Embryonic facial prominence (tissue), 1 donor: Measurements from ENCODE around the gene ASXL2.

Experiments used
- DNase-seq: peaks from one replicate; pipeline ENCODE4 v3.0.0-alpha.2; 2016; ENCODE audit errors: extremely low spot score

ASXL2 gene

DNA sequence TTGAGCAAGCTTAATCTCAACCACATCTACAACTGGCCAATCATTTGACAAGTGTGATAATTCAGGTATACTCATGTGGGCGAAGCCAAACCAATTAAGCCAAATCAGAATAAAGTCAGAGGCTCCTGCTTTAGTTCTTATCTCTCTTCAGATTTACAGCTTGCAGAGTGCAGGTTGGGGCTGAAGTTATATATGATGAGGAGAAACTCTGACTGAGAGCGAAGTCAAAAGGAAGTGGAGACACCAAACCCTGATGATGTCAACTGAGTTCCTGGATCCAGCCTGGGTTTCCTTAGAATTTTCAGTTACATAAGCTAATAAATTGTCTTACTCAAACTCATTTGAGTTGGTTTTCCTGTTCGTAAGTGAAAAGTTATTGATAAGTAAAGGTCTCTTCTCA lies 73.9 kb downstream of the ASXL2 start:
- DNase-seq = no peak

DNA sequence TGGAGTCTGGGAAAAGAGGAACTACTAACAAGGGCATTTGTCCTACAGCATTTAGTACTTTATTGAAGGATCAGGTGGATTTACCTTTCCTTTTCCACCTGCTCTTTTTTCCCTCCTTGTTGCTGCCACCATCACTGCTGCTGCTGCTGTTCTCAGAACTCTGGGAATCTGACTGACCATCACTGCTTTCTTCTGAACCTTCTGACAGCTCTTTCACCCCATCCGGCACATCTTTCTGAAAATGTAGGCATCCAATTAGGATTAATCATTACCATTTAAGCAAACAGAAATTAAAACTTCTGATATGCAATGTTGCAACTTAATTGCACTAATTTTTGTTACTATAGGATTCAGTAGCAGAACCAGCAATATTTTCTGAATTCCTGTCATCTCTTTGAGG lies 79.0 kb downstream of the ASXL2 start:
- DNase-seq = no peak

DNA sequence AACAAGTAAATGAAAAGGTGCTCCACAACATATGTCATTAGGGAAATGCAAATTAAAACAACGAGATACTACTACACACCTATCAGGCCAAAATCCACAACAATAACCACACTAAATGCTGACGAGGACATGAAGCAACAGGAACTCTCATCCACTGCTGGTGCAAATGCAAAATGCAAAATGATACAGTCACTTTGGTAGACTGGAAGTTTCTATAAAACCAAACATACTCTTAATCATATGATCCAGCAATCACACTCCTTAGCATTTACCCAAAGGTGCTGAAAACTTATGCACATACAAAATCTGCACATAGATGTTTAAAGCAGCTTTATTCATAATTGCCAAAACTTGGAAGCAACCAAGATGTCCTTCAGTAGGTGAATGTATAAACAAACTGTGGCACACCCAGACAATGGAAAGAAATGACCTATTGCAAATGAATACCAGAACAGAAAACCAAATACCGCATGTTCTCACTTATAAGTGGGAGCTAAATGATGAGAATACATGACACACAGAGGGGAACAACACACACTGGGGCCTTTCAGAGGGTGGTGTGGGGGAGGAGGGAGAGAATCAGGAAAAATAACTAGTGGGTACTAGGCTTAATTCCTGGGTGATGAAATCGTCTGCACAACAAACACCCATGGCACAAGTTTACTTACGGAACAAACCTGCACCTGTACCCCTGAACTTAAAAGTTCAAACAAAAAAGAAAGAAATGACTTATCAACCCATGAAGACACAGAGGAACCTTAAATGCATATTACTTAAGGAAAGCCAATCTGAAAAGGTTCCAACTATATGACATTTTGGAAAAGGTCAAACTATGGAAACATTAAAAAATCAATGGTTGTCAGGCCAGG lies 80.4 kb downstream of the ASXL2 start:
- no peak for DNase-seq

DNA sequence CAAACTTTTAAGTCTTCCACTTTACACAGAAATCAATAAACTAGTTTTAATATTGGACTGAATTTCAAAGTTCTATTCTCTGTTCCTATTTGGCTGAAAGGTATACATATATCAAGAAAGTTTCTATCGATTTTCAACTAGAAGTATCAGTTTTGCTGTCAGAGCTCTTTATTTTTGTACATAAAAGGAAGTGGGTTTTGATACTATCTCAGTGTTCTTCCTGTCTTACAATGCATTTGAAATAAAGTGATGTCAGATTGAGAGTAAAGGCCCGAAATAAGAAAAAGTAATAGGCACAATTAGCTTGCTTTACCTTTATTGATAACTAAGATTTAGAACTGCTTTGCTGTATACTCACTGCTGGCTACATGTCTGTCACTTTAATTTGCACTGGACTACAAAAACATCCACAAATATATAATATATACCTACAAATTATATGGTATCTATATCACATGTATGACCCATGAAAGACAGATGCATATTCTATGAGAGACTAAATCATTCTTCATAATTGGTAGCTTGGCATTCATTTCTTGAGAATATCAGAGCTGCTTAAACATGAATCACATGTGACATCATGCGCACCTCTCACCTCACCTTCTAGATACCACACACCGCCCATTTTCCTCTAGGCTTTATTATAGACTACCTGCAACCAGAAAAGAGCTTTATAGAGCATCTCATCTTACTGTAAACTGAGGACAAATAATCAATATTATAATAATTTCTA lies 83.6 kb downstream of the ASXL2 start:
- DNase-seq = no peak

GRCh38 chr2:25790074-25790790 lies 88.1 kb downstream of the ASXL2 start:
- no peak for DNase-seq

GRCh38 chr2:25788457-25788856 lies 89.8 kb downstream of the ASXL2 start:
- no peak for DNase-seq

GRCh38 chr2:25787020-25787419 lies 91.3 kb downstream of the ASXL2 start:
- no peak for DNase-seq

GRCh38 chr2:25784404-25784803 lies 93.9 kb downstream of the ASXL2 start:
- no peak for DNase-seq

- no peak for DNase-seq
These were observed 101.2 kb downstream of the ASXL2 start for GRCh38 chr2:25777077-25777476.

- no peak for DNase-seq
These were observed 106.2 kb downstream of the ASXL2 start for GRCh38 chr2:25772078-25772477.

- DNase-seq = no peak
These were observed 114.7 kb downstream of the ASXL2 start for GRCh38 chr2:25763575-25763974.

GRCh38 chr2:25760297-25760696 lies 118.0 kb downstream of the ASXL2 start:
- DNase-seq = no peak

GRCh38 chr2:25758348-25758747 lies 119.9 kb downstream of the ASXL2 start:
- DNase-seq = no peak

GRCh38 chr2:25757906-25758305 lies 120.4 kb downstream of the ASXL2 start:
- no peak for DNase-seq

DNA sequence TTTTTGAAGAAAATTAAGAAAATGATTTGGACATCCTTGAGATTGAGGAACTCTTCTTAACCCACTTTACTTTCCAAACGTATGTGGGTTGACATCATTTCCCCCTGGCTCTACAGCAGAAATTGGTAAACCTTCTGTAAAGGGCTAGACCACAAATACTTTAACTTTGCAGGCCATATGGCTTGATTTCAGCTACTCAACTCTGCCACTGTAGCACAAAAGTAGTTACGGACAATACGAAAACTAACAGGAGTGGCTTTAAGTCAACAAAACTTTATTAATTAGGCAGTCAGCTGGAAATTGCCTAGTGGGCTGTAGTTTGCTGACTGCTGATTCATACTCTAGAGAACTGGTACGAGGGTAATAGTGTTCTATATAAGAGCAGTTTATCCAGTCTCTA lies 121.8 kb downstream of the ASXL2 start:
- DNase-seq = no peak

DNA sequence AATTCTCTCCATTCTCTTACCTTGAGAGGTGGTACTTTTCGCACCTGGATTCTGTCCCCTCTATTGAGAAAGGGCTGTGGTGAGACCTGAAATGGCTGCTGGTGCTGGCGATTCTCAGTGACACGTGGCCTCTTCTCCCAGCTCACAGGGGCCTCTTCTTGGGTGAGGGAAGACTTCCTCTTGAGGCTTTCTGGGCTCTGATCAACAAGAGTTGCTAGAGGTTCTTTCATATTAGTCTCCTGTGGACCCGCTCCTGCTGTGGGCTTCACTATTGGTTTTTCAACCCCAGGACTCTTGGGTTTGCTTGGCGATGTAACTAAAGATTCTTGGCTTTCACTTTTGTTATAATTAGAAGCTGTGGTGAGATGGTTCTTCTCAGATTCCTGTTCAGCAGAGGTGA lies 128.6 kb downstream of the ASXL2 start:
- no peak for DNase-seq

GRCh38 chr2:25744055-25744454 lies 134.2 kb downstream of the ASXL2 start:
- DNase-seq = no peak

DNA sequence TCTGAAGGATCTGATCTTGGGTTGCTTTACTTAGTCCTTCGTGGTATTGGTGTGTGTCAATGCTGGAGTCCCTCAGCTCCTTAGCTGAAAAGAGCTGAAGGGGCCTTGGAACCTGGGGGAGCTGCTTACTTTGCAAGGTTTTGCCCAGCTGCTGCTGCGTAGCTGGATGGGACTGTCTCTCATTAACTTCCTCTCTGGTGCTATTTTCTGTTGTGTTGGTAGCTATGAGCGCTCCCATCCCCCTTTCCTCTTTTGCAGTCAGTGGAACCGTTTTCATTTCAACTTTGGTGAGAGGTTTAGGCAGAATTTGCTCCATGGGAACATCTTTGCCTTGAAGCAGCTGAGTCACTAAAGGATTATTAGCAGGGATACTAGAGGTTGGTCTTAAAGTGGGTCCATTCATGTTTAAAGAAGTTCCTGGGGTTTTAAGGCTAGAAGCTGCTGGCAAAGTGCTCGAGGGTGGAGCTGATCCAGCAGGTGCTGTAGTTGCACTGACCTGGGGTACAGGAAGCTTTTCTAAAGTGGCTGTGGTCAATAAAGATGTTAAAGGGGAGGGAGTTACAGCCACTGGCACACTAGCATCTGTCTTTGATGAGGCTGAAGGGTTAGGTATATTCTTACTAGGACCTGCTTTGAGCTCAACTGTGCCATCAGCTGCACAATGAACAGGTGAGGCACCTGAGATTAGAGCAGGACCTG lies 135.0 kb downstream of the ASXL2 start:
- no peak for DNase-seq

GRCh38 chr2:25742501-25742900 lies 135.8 kb downstream of the ASXL2 start:
- no peak for DNase-seq

- DNase-seq = no peak
These were observed 137.4 kb downstream of the ASXL2 start for GRCh38 chr2:25740810-25741381.
